HUES6 (cell line): ENCODE measurements around the gene RHEX.

Experiments
- H3K27ac ChIP-seq: 2 replicates; pipeline ENCODE4 v1.7.0; 2013; ENCODE audit warnings: low read depth, mild to moderate bottlenecking, low read length, inconsistent platforms
- H3K27me3 ChIP-seq: 2 replicates; pipeline ENCODE4 v1.6.1; 2013; ENCODE audit warnings: low read length; ENCODE audit not compliant: control insufficient read depth, insufficient read depth
- H3K36me3 ChIP-seq: 2 replicates; pipeline ENCODE4 v1.6.1; 2013; ENCODE audit warnings: low read length; ENCODE audit not compliant: control insufficient read depth, insufficient read depth
- H3K4me1 ChIP-seq: 2 replicates; pipeline ENCODE4 v1.6.1; 2013; ENCODE audit warnings: low read length; ENCODE audit not compliant: control insufficient read depth, insufficient read depth
- H3K4me3 ChIP-seq: 2 replicates; pipeline ENCODE4 v1.5.1; 2013; ENCODE audit warnings: low read depth, low read length
- H3K9ac ChIP-seq: one replicate; pipeline ENCODE4 v1.6.1; 2013; ENCODE audit warnings: mild to moderate bottlenecking, low read length
- H3K9me3 ChIP-seq: 2 replicates; pipeline ENCODE4 v1.6.1; 2013; ENCODE audit warnings: low read depth, low read length; ENCODE audit not compliant: control insufficient read depth, insufficient read depth

Gene RHEX

DNA sequence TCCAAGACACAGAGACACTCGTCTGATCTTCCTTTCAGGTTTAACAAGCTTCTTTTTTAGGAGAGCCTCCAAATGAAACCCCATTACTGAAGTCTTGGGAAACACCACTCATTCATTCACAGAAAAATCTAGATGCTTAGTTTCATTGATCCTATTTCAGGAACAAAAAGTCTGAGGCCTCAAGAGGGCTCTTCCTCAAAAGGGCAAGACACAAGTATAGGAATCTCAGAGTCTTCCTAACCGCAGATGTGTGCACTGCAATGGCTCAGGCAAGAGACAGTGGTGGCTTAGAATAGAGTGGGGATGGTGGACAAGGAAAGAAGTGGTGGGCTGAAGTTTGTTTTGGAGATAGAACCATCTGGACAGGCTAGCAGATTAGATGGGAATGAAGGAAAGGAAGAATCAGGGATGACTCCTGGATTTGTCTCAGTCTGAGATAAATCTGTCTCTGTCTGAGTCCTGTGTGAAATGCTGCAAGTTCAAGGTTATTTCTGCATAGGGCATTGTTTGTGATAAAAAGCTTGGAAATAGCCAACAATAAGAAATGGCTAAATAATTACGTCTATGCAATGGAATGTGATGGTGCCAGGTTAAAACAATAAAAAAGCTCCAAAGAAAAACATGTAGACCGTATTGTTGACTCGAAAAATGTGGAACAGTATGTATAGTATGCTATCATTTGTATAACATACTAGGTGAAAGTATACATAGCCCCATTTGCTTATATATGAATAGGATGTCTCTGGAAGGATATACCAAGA lies 20.4 kb upstream of the RHEX start:
- no peaks in the 10 kb centered on the region for H3K9me3 ChIP-seq
- H3K27me3 ChIP-seq = no peaks in the 10 kb centered on the region
- H3K27ac ChIP-seq = no peak overlapping the region
- peaks cover 3% of the 10 kb centered on the region; the same call in 1 of the 2 replicates for H3K4me1 ChIP-seq
- H3K4me3 ChIP-seq = no peak overlapping the region
- no peaks in the 10 kb centered on the region for H3K36me3 ChIP-seq
- no peak overlapping the region for H3K9ac ChIP-seq

GRCh38 chr1:206035027-206035426 lies 17.9 kb upstream of the RHEX start:
- Histone ChIP-seq H3K36me3 (no peaks in the 10 kb centered on the region), H3K9ac (no peak overlapping the region), H3K4me3 (no peak overlapping the region), H3K27me3 (no peaks in the 10 kb centered on the region), H3K27ac (no peak overlapping the region), H3K9me3 (no peaks in the 10 kb centered on the region), H3K4me1 (peaks cover 12% of the 10 kb centered on the region)

GRCh38 chr1:206036663-206037455 lies 16.1 kb upstream of the RHEX start:
- no peak overlapping the region for H3K27ac ChIP-seq
- H3K27me3 ChIP-seq = no peaks in the 10 kb centered on the region
- peaks cover 15% of the 10 kb centered on the region for H3K4me1 ChIP-seq
- H3K4me3 ChIP-seq = no peak overlapping the region
- H3K9me3 ChIP-seq = no peaks in the 10 kb centered on the region
- H3K9ac ChIP-seq = no peak overlapping the region
- no peaks in the 10 kb centered on the region for H3K36me3 ChIP-seq

GRCh38 chr1:206037581-206037980 lies 15.4 kb upstream of the RHEX start:
- H3K9ac ChIP-seq = no peak overlapping the region
- no peaks in the 10 kb centered on the region for H3K9me3 ChIP-seq
- H3K36me3 ChIP-seq = no peaks in the 10 kb centered on the region
- peaks cover 15% of the 10 kb centered on the region for H3K4me1 ChIP-seq
- no peaks in the 10 kb centered on the region for H3K27me3 ChIP-seq
- H3K27ac ChIP-seq = no peak overlapping the region
- H3K4me3 ChIP-seq = no peak overlapping the region

- Histone ChIP-seq H3K4me1 (peaks cover 15% of the 10 kb centered on the region), H3K27ac (no peak overlapping the region), H3K9ac (no peak overlapping the region), H3K9me3 (no peaks in the 10 kb centered on the region), H3K27me3 (no peaks in the 10 kb centered on the region), H3K4me3 (no peak overlapping the region), H3K36me3 (no peaks in the 10 kb centered on the region)
These were observed 13.7 kb upstream of the RHEX start for GRCh38 chr1:206039046-206039973.

- Histone ChIP-seq H3K27me3 (no peaks in the 10 kb centered on the region), H3K9ac (no peak overlapping the region), H3K9me3 (no peaks in the 10 kb centered on the region), H3K4me3 (no peak overlapping the region), H3K27ac (no peak overlapping the region), H3K36me3 (no peaks in the 10 kb centered on the region), H3K4me1 (peaks cover 15% of the 10 kb centered on the region)
These were observed 12.6 kb upstream of the RHEX start for GRCh38 chr1:206040328-206040727.

DNA sequence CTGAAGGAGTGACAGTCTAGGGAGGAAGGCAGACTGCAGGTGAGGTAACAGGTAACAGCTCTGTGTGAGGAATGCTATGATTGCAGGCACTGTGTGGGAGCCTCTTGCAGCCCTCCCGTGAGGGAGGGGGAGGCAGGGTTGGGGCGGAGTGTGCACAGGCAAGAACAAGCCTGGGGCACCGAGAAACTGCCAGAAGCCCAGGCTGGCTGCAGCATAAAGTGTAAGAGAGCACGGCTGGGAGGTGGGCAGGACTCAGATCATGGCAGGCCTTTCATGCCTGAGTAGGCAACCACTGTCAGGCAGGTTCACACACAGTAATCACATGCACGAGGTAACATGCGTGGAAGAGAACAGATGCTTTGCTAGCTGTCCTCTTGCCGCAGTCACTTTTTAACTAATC lies 11.3 kb upstream of the RHEX start:
- H3K9ac ChIP-seq = no peak overlapping the region
- H3K27ac ChIP-seq = no peak overlapping the region
- H3K27me3 ChIP-seq = no peaks in the 10 kb centered on the region
- H3K36me3 ChIP-seq = no peaks in the 10 kb centered on the region
- H3K4me1 ChIP-seq = peaks cover 15% of the 10 kb centered on the region
- no peak overlapping the region for H3K4me3 ChIP-seq
- H3K9me3 ChIP-seq = no peaks in the 10 kb centered on the region

GRCh38 chr1:206047271-206047670 lies 5.7 kb upstream of the RHEX start:
- no peaks in the 10 kb centered on the region for H3K27me3 ChIP-seq
- no peak overlapping the region for H3K27ac ChIP-seq
- no peak overlapping the region for H3K4me3 ChIP-seq
- peaks cover 6% of the 10 kb centered on the region; the same call in 1 of the 2 replicates for H3K9me3 ChIP-seq
- peaks cover 5% of the 10 kb centered on the region for H3K4me1 ChIP-seq
- H3K9ac ChIP-seq = no peak overlapping the region
- no peaks in the 10 kb centered on the region for H3K36me3 ChIP-seq

GRCh38 chr1:206048582-206048981 lies 4.4 kb upstream of the RHEX start:
- H3K4me1 ChIP-seq = peaks cover 5% of the 10 kb centered on the region
- H3K9ac ChIP-seq = no peak overlapping the region
- no peak overlapping the region for H3K27ac ChIP-seq
- no peak overlapping the region for H3K4me3 ChIP-seq
- H3K27me3 ChIP-seq = no peaks in the 10 kb centered on the region
- H3K9me3 ChIP-seq = peaks cover 12% of the 10 kb centered on the region
- H3K36me3 ChIP-seq = no peaks in the 10 kb centered on the region

DNA sequence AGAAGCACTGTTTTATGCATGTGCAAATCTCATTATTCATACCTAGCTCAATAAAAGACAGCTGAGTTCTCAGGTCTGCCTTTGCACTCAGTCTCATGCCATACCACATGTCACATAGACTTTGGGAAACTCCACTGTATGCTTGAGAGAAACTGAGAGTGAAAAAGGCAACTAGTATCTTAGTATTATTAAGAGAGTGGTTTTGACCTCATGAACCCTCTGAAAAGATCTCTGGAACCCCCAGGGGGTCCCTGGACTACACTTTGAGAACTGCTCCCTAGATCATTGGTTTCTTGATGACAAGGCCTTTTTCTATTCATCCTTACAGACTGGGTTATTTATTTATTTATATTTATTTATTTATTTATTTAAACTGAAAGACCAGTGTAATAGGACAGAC lies 3.7 kb upstream of the RHEX start:
- Histone ChIP-seq H3K27me3 (no peaks in the 10 kb centered on the region), H3K9me3 (peaks cover 12% of the 10 kb centered on the region), H3K27ac (no peak overlapping the region), H3K9ac (no peak overlapping the region), H3K4me3 (no peak overlapping the region), H3K4me1 (peaks cover 5% of the 10 kb centered on the region), H3K36me3 (no peaks in the 10 kb centered on the region)
